Stimulated activated CD4-positive, alpha-beta T cell treated with anti-CD3 and anti-CD28 coated beads, TNF-alpha, amount 100 ng/mL, for 1 hour (primary cell): ENCODE data around the gene BTN1A1.
A peak's percentile ranks its signal among the peaks of the same experiment; 100 is the strongest.
"Not testable (repeated sequence)": the region's sequence is repeated elsewhere in the genome, so short reads cannot be mapped to it uniquely, and the experiment has no call there.

ENCODE experiments used
- DNase-seq, 3 donors: peaks; one replicate each; pipeline ENCODE4 v3.0.0-alpha.2; 2020; ENCODE audit warnings: low read depth in 3 of 3, low spot score in 1 of 3

Gene BTN1A1

DNA sequence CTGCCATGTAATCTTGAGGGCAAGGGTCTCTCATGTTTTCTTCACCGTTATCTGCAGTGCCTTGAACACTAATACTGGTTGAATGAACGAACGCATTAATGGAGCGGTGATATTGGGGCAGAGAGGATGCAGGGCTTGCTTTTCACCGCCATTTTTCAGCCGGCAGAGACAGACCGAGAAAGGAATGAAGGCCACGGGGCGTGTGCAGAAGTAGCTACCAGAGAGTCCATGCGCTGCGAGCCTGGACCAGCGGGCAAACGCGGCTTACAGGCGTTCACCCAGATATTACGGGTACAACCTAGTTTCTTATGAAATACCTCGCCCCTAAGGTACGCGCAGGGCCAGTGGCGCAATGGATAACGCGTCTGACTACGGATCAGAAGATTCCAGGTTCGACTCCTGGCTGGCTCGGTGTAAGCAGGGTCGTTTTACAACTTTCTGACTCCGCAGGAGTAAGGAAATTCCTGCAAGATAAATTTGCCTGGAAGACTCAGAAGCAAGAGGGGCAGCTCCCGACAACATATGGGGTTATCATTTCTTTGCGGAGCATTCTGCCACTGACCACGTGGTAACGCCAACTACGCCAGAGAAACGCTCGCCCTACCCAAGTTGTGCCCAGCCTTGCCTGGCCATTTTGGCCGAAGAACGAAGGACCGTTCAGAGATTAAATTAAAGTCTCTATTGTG is 37.2 kb downstream of the BTN1A1 start:
- DNase-seq = peak; percentile 80 to 85 (median 80)

DNA sequence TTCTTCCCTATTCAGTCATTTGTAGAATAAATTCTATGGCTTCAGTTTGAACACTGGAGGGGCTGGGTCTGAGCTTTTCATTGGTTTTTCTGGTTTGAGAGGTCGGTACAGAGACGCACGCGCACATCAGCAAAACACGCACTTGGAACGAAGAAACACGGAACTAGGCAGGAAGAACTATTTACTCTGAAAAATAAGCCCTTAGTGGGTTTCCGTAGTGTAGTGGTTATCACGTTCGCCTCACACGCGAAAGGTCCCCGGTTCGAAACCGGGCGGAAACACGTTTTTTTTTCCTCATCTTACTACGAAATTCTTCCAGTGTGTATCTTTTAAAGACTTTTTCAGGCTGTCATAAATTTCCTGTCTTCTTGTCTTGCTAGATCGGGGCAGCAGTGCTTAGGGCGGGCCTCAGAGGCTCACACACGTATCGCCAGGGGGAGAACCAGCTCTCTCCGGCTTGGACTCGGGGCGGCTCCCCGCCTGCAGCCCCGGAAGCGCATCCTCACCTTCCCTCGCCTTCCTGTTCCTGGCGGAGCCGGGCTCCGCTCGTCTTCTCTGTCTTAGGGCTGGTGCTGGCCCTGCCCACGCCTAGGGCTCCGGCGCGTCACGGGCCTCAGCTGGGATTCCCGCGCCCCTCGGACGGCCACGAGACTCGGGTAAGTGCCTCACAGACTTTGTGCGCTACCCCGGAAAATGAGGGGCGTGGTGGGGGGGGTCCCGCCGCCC is 37.9 kb downstream of the BTN1A1 start, which contains the start of gene HMGN4:
TSS of gene HMGN4 (plus strand) at position 521 of the 726 bp plus-strand sequence. CDS start 6,841 bp downstream, outside the sequence.
- peak; percentile 55 to 71 (median 60) for DNase-seq

DNA sequence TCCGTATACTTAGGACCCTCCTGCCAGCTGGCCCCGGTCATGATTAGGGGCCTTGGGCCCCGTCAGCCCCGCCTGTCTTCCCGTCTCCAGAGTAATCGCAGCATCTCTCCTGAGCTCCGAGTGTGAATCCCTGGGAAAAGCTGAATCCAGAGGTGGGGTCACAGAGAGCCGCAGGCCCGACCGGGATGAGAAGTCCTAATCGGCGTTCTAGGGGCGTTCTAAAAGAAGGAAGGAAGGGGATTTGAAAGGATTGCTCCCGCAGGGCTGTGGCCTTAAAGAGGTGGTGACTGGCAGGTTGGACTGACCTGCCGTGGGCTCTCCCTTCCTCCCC is 38.4 kb downstream of the BTN1A1 start:
- no peak for DNase-seq

DNA sequence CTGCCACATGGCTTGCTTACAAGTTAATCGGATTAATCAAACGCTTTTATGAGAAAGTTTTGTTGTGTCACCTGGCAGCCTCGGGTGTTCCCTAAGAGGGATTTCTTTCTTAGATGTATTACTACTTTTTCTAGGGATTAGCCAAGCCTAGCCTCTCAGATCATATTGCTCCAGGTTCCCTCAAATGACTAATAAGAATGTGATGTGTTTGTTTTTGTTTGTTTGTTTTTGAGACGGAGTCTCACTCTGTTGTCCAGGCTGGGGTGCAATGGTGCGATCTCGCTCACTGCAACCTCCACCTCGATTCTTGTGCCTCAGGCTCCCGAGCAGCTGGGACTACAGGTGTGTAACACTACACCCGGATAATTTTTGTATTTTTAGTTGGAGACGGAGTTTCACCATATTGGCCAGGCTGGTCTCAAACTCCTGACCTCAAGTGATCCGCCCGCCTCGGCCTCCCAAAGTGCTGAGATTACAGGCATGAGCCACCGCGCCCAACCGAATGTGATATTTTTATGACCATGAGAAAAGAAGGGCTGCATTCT is 39.0 kb downstream of the BTN1A1 start:
- DNase-seq = no peak

DNA sequence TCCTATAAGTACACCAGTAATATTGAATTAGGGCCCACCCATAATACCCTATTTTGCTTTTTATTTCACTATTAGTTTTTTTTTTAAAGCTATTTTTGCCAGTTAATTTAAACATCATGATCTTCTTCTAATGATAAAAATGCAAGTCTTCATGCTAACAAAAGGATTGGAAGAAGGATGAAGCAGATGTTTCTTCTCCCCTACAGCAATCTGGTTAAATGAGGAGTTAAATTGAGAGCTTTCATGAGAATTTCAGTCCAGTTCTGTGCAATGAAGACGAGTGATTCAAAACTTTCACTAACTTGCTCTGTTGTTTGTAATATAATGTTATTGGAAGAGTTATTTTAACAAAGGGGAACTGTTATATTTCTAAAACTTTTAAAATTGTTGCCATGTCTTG is 41.5 kb downstream of the BTN1A1 start:
- DNase-seq = no peak

DNA sequence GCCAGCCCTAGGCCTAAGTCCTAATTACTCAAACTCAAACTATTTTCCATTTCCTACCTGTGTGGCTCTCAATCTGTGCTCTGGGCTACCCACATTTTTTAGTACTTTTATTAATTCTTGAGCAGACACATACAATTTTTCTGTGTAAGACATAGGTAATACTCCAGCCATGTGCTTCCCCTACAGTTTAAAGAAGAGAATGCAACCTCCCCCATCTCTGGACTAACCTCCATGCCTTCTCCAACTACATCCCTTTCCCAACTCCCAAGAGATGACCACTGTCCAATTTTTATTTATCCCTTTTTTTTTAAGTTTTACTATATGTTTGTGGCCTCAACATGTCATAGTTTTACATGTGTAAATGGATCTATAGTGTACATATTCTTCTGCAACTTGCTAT is 43.9 kb downstream of the BTN1A1 start:
- DNase-seq = no peak

DNA sequence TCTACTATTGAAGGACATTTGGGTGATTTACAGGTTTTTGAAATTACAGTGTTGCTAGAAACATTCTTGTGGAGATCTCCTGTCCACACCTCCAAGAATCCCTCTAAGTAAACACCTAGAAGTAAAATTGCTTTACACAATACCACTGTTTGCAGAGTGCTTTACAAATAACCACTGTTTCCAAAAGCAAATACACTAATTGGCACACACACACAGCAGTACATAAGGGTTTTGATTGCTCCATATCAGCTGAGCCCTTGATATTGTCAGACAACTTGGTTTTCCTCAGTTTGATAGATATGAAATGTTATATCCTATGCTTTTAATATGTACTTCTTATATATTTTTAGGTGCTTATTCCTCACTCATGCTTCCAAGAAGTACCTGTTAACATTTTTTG is 44.4 kb downstream of the BTN1A1 start:
- no peak for DNase-seq

DNA sequence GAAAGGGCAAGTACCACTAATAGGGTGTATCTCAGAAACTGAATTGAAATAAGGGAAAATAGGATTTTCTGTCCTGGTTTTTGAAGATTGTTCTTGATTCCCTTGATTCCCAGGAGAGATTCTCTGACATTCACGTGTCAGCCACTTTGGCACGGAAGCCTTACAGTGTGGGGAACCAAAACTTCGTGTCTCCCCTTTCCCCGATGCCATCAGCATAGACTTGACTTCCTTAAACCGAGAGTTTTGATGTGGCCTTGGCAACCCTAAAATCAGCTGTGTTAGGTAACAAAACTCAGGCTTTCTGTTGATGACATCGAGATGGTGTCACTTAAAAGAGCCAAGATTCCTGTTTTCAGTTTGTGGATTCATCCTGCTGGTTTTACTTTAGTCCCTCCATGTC is 45.5 kb downstream of the BTN1A1 start:
- DNase-seq = no peak

DNA sequence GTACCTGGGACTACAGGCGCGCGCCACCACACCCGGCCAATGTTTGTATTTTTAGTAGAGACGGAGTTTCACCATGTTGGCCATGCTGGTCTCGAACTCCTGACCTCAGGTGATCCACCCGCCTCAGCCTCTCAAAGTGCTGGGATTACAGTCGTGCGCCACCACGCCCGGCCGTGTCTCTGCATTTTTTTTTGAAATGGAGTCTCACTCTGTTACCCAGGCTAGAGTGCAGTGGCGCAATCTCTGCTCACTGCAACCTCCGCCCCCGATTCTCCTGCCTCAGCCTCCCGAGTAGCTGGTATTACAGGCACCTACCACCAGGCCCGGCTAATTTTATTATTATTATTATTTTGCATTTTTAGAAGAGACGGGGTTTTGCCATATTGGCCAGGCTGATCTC is 47.3 kb downstream of the BTN1A1 start:
- not testable (repeated sequence) for DNase-seq

DNA sequence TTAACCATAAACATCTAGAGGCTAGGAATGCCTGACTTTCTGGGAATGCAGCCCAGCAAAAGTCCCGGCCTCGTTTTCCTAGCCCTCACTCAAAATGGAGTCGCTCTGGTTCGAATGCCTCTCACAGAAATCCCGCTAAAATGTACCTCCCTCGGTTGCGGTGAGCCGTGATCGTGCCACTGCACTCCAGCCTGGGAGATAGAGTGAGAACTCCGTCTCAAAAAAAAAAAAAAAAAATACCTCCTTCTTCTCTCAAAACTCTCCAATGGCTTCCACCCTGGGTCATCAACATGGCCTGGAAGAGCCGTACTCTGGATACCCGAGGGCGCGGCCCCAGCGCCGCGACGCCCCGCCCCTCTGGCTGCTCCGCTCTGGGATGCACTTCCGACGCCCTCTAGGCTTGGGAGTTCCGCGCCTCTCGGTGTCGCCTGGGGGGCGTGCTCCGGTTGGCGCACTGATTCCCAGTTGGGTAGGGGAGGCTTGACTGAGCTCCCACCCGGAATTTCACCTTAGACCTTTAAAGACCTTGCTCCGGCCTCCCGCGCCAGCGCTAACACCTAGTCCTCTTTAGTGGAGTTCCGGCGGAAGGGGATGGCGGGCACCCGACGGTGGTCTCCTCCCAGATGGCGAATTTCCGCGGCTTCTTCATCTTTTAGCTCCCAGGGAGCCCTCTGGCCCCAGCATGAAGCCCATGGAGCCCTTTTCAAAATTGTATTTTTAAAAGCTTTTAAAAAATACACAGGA is 50.3 kb downstream of the BTN1A1 start:
- peak in 1 of 3 donors; percentile 33 for DNase-seq

DNA sequence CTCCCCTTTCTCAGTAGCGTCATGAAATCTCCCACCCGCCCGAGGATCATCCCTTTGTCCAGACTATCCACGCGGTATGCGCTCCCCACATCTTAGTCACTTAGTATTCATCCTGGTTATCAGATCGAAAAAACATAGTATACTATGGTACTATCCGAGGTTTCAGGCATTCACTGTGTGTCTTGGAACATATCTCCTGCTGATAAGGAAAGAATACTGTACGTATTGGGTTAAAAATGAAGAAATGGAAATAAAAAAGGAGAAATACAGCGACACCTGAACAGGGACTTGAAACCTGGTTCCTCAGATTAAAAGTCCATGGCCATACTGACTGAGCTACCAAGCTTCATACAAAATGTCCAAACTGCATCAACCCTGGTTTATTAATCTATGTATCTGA is 52.1 kb downstream of the BTN1A1 start:
- no peak for DNase-seq

DNA sequence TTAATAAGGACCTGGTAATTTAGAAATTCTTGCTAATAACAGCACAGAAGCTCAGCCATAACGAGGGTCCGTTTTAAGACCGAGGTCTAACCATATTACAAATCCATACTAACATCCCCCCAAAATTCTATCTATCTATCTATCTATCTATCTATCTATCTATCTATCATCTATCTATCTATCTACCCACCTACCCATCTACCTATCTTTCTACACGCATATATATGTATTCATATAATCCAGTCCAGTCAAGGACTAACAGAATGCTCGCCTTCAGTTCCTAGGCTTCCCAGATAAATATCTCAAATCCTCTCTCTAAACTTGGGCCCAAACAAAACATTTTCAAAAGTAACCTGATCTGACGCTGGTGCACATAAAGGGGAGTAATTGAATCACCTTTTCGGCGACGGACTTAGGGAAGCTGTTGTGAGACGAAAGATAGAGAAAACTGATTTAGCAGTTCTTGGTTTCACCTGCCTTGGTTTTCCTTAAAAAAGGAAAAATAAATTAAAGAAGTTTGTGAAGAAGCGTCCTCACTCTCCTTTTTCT is 52.6 kb downstream of the BTN1A1 start:
- no peak for DNase-seq

DNA sequence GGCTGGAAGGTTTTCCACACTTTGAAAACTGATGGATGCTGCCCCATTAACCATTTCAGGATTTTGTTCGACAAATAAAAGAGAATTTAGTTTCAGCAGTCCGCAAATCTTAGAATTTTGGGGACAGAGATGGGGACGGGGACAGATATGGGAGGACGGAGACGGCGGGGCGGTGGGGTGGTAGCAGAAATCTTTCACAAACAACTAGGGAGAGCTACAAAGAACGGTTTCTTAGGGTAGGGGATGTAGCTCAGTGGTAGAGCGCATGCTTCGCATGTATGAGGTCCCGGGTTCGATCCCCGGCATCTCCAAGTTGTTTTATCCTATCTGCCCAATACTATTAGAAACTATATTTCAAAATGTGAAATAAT is 53.1 kb downstream of the BTN1A1 start:
- DNase-seq = peak; percentile 22 to 75 (median 62)

DNA sequence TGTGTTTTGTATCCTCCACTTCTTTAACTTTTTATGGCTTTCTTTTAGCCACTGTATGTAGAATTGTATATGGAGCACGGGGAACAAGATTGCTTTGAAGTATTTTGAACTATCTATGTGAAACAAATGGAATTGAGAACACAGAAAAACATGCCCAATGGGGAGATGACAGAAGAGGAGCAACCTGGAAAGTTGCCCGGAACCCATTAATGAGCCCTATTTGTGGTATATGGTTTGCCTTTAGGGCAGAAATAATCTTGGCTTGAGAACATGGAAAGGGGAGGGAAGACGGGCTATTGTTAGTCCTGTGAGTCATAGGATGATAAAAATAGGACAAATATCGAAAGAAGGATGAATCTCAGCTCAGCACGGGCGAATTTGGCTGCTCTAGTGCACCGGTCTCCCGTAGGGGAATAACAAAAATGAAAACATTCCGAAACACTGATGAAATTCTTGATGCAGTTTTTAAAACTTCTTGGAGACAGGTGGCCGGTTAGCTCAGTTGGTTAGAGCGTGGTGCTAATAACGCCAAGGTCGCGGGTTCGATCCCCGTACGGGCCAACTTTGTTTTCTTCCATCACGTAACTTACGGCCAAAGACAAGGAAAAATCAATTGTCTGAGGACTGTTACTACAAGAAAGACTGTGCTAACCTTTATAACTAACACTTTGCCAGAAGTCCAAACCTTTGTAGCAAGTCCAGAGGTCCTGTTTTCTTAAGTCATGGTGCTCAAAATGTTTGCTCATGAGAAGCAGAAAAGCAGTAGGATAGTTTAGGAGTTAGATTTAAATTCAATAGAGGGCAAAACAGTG is 53.7 kb downstream of the BTN1A1 start:
- DNase-seq = peak; percentile 45 to 80 (median 64)

DNA sequence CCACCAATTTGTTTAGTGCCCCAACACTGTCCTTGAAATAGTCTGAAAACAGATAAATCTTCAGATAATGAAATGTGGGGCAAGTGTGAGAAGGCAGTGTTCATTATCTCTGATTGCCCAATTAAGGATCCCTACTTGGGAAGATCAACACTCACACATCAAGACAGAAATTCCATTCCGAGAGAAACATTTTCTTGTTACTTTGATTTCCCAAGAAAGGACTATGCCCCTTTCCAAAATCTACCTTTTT is 54.3 kb downstream of the BTN1A1 start:
- no peak for DNase-seq

DNA sequence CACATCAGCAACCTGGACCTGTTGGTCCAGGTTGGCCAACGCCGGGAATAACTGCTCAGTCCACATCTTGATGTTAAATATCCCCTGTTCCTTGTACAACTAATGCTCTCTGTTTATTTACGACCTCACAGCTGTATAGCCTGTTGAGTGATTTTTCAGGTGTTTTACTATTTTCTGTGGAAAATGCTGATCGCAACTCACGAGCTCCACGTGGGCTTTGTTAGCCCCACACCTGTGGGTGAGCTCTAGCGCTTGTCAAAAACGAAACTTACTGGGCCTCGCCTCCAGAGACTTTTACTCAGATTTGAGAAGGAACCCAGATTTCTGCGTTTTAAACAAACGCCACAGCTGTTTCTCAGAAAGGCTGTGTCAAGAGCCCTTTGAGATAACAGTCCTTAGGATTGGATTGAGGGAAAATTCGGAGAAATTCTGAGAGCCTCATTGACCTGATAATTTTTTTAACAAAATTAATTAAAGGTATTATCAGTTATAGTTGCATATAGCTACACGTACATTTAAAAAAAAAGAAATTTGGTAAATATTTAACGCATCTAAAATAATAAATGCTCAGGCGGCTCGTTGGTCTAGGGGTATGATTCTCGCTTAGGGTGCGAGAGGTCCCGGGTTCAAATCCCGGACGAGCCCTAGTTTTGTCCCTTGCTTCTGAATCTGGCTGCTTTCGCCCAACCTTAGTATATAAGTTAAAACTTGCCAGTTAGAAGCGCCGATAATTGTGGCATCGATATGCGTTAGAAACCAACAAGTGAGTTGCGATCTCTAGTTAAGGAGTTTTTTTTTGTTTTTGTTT is 54.8 kb downstream of the BTN1A1 start:
- DNase-seq = no peak

DNA sequence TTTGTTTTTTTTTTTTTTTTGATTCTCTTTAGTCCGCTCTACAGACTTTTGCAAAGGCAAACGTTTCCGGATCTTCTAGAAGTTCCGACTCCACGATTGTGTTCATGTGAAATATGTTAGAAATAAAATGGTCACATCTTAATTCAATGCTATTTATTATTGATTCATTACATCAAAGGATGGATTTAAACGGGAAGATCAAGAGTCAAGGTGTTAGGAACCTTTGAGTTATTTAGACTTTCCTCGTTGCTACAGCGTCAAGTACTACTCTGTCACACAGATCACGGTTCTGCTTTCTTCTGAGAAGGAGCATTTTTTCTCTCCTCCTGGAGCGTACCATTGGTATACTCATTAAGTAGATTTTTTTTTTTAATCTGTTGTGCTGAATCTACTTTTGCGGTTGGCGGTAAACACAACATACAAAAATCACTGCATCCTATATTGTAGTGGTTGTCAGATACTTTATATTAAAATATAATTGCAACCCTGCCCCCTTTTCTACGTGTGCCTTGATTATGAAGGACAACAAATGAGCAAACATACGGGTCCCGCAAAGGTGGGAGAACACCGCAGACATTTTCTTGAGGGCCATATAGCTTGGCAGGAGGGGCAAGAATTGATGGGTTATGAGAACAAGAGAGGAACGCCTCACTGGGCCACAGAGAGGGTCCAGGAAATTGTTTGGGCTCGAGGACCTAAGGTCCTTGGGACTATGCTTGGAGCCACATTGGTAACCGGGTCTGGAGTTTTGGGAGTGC is 55.6 kb downstream of the BTN1A1 start:
- DNase-seq = no peak

DNA sequence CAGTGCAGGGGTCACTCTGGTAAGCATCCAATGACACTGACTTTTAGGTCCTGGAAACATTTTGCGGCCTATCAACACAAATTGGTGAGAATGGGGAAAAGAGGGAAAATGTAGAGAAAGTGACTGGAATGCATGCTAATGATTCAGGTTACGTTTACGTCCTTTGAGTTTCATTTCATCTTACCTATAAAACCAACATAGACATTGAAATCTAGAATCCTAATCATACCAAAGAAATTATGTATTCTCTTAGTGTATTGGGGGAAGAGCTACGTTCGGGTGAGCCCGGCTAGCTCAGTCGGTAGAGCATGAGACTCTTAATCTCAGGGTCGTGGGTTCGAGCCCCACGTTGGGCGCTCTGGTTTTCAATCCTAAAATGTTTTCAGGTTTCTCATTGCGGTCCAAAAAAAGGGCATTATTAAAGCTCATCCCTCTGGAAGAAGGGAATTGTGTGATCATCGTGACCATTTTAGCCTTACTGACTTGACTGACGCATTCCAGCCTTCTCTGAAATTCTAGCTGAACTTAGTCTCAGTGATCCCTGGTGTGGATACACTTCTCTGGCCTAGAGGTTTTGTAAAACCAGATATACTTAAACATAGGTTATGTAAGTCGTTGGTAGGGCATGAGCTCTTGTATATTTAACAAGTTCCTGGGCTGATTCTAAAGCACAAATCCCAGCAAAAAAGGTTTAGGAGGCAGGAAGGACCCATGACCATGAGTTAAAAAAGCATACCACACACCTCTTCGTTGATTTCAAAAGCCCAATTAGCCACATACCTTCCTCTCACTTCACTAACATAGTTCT is 56.4 kb downstream of the BTN1A1 start:
- no peak for DNase-seq
